Frontal cortex (tissue), 4 donors: ENCODE measurements around the gene POLDIP3. TPM values are rescaled to one million over a fixed set of nuclear protein-coding genes. Genes with fewer than 3 reads are reported as not detected.
A peak's percentile ranks its signal among the peaks of the same experiment; 100 is the strongest.

ENCODE experiments used
- DNase-seq, 2 donors: peaks; one replicate each; pipeline ENCODE4 v3.0.0; 2012; ENCODE audit warnings: low spot score in 2 of 2
- FAIRE-seq: peaks from 2 replicates; lab custom pipeline; 2012; peaks lifted over from hg19 to GRCh38; lab: Jason Lieb, UNC
- total RNA-seq: library from RNA; depleted of rRNA; stranded (reverse); fragments of >200 nt; gene quantifications from one replicate; pipeline ENCODE4 v1.2.3, GENCODE V29; 2014
- donor health status: control.
- donor health status: control.
- donor health status: control.

The POLDIP3 gene
- total RNA-seq, 1 donor from 2014 or later: 28.5 TPM

DNA sequence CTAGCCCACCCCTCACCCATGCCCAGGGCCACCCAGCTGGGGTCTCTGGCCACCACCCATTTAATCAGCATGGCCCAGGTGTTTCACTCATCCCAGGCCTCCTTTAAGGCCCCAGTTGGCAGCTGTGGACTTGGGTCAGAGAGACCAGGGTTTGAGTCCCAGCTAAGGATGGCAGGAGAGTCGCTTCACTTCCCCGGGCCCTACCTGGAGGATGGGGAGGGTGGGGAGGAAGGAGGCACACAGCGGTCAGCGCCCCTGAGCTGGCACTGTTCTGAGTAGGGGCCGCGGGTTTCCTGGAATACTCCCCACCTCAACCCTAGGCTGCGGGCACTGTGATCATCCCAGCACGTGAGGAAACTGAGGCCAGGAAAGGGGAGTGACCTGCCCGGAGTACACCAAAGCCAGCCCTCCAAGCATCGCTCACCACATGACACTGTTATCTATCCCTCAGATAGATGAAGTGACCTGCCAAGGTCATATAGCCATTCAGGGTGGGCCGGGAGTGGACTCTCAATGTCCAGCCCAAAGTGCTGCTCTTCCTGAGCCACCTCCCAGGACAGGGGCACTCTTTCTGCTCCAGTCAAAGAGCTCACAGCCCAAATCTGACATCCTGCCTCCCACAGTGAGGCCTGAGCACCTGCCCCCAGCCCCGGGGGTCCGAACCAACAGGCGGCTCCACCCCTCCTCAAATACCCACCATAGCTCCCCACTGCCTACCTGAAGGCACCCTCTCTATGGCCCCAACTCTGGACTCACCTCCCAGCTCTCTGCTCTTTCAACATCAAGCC, 29.1 kb upstream of the POLDIP3 start:
- peak in 1 of 2 donors; percentile 8 for DNase-seq
- FAIRE-seq: no peak

DNA sequence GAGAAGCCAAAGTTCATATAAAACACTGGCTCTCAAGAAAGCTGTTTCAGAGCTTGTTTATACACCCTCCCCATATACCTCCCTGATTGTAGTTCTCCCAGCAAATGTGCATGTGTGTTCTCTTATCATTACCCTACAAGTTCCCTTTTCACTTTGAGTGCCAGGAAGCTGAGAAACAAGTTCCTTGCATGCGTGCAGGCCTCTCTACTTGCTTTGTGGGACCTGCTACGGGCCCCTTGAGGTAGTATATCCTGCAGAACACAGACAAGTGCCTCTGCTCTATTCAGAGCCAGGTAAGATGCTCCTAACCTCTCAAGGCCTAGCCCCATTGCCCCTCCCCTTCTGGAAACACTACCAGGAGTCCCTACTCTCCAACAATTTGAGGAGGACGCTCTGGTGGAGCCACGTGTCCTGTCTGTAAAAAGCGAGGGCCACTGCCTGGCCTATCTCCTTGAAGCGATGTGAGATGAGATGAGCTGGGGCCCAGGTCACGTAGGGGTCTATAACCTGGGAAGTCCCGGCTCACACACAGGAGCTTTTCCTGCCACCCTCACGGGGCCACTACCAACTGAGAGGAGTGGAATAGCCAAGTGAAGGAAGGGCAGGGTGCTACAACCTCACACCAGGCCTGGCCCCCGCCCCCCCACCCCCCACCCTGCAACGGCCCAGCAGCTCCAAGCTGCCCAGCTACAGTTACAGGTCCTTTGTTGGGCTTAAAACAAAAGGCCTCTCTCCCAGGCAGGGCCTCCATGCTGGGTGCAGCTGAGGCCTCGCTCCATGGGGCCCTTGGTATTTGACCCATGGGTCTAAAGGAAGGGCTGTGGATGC, 28.3 kb upstream of the POLDIP3 start:
- no peak for FAIRE-seq
- peak in 1 of 2 donors; percentile 28 for DNase-seq

DNA sequence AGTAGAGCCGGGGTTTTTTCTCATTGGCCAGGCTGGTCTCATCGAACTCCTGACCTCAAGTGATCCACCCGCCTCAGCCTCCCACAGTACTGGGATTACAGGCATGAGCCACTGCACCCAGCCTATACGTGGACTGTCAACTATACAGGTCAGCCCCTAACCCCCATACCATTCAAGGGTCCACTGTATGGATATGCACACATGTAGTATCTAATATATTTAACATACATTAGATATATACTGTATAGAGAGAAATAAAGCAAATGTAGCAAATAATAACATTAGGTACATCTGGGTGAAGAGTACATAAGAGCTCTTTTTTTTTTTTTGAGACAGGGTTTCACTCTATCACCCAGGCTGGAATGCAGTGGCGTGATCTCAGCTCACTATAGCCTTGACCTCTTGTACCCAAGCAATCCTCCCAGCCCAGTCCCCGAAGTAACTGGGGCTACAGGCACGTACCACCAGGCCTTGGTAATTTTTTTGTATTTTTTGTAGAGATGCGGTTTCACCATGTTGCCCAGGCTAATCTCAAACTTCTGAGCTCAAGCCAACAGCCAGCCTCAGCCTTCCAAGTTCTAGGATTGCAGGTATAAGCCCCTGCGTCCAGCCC, 27.2 kb upstream of the POLDIP3 start:
- no peak for FAIRE-seq

DNA sequence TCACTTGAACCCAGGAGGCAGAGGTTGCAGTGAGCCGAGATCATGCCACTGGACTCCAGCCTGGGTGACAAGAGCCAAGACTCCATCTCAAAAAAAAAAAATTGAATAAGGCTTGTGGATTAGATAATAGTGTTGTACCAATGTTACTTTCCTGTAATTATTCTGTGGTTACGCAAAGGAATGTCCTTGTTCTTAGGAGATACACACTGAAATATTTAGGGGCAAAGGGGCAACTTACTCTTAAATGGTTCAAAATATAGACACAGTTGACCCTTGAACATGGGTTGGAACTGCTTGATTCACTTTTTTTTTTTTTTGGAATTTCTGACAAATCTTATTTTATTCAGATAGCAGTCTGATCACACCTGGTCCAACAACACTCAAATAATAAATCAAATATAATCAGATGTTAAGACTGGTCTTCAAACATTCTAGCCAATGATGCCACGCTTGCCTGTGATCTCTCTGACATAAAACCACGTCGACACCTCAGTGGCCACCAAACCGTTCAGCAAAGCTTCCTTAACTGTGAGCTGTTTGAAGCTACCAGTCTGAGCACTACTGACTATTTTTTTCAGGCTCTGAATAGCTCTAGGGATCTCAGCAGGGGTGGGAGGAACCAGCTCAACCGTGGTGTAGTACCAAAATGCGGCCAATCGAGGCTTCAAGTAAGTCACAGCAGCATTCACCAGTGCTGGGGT, 25.0 kb upstream of the POLDIP3 start:
- no peak for DNase-seq
- no peak for FAIRE-seq

More for the DNA sequence above, 27.2 kb upstream of the POLDIP3 start:
- DNase-seq: no peak

DNA sequence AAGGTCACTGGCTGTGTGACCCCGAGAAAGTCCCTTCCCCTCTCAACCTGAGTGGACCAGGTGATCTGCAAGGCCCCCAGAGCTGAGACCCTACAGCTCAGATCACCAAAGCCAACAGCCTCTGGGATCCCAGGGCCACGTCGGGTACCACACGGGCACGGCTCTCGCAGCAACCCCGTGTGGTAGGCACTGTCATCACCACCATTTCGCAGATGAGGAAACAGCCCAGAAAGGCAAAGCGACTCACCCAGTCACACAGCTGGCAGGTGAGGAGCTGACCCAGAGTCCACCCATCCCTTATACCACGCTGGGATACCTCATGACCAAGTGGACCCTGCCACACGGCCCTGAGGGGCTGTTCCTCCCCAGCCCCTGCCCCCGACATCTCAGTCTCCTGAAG, 22.9 kb upstream of the POLDIP3 start:
- FAIRE-seq (no peak), DNase-seq (no peak)

DNA sequence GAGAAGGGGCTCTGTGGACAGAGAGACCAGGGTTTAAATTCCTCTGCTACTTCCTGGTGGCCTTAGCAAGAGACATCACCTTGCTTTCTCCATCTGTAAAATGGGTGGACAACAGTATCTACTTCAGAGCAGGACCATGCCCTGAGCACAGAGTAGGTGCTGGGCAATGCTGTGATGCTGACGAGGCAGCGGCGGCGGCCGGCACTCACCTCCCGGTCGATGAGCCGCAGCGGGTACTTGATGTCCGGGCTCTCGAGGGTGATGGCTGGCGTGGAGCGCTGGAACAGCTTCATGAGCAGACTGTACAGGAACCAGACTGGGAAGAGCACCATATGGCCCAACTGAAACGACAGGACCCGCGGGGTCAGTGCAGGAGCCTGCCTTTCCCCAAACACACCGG, 21.8 kb upstream of the POLDIP3 start:
- DNase-seq (no peak), FAIRE-seq (no peak)

DNA sequence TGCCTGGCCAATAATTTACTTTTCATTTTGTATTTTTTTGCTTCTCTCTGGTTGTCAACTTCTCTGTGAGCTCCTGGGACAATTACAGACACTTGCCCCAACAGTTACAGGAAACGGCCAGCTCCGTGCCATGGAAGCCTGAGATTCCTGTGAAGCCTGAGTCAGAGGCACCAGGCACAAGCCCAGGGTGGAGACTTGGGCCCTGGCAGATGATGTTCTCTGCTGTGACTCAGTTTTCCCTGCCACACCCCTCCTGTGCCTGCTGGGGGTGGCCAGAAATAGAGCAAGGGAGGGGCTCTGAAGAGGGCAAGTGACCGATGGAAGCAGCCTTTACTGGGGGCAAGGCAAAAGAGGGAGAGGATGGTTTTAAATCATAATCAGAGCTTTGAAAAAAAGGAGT, 20.8 kb upstream of the POLDIP3 start:
- DNase-seq (no peak), FAIRE-seq (no peak)

DNA sequence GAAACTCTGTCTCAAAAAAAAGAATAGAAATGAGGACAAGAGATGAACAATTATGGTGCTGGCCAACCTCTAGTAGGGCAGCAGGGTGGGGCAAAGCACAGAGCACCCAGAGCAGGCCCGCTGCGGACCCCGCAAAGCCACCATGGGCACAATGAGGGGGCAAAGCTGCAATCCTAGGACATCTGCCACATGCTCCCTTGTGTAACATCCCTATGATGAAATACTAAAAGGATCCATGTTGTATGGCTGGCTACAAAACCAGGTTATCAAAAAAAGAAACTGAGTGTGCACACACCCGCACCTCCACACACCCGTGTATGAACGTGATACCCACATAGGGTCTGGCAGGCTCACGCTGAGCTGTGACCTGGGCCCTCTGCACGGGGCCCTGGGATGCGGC, 18.3 kb upstream of the POLDIP3 start:
- DNase-seq: no peak
- FAIRE-seq: no peak

DNA sequence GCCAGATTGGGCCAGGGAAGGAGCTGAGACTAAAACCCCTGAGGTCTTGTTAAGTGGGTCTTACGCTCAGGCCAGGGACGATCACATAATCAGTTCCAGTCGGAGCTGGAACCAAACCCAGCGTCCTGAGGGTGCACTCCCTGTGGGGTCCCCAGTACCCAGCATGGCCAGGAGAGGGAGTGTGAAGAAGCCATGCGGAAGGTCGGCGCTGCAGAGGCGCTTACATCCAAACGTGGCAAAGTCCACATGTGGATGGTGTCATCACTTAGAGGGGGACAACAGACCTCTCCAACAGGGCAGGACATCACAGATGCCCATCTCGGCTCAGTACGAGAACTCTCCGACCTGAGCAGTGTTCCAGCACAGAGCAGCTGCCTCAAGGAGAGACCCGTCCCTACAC, 17.4 kb upstream of the POLDIP3 start:
- FAIRE-seq (no peak), DNase-seq (no peak)

DNA sequence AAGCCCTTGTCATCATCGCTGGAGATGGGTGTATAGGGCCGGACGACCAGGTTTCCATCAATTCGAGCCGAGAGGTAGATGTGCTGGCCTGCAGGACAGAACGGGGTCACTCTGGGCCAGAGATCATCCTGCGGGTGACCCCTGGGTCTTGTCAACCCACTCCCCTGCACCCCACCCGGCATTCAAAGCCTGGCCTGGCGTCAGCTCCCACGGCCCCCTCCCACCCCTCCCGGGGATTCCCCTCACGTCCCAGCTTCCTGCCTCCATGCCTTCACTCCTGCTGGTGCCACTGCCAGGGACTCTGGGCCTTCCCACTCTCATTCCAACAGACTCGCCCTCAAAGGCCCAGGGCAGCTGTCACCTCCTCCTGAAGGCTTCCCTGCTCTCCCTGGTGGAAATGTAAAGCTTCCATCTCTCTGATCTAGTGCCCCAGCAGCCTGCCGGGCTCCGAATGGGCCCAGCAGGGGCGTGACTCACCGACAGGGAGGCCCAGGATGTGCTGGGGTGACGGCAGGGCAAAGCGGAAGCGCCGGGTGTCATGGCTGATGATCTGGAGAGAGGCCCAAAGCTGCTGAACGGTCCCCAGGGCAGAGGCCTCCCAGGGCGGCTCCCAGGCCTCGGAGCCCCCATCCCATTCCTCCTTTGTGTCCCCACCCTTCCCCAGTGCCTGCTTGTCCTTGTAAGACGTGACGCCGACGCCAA, 16.4 kb upstream of the POLDIP3 start:
- DNase-seq (no peak), FAIRE-seq (no peak)

DNA sequence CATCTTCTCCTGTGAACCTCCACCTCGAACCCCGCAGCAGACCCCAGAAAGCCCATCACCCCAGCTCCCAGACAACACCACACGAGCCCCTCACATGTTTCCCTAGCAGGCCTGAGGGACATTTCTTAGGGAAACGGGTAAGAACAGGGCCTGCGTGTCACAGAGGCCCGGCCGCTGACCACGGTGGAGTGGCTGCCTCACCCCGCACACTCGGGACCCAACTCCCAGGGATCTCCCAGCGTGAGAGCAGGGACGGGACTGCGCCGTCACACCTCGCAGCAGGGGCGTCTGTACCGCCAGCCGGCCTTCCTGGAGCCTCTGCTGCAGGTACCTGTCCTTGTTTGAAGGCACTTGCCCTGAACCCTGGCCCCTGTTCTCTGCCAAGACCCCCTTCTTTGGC, 15.5 kb upstream of the POLDIP3 start:
- DNase-seq: no peak
- FAIRE-seq: no peak

DNA sequence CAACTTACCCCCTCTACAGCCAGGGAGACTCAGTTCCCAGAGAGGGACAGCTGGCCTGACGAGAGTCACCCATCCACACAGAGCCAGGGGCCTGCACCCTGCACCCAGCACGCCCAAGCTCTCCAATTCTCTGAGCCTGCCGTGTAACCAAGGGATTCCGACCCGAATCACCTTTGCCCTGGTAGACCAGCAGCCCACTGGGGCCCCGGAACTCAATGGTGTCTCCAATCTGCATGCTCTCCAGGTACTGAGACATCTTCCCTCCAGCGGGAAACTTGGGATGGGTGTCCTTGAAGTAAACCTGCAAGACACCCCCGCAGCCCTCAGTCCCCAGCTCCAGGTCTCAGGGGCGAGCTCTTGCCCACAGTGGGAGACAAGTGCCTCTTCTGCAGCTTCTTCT, 13.3 kb upstream of the POLDIP3 start:
- no peak for FAIRE-seq
- DNase-seq: no peak

DNA sequence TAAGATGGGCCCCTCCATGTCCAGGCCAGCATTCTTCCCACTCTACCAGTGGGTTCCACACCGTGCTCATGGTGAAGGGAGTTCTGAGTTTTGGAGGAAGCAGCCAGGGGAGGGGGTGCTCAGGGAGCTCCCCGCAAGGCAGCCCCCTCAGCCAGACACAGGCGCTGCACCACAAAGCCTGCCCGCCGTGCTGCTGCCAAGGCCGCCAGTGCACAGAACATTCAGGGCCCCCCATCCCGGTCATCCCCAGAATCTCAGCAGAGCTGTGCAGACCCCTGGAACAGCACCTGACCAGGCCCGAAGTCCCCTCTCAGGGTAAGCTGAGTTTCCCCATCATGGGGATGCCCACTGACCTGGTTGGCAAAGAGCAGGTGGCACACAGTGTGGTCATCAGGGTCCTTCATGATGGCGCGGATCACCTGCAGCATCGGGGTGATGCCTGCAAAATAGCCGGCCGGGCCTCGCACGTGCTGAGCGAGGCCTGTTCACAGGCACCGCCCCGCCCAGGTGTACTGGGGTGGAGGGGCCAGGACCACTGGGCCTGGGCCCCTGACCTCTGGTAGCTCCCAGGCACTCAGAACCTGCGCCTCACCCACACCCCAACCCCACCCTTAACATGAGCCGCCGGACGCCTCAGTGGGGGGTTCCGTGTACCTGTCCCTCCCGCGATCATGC, 12.4 kb upstream of the POLDIP3 start:
- FAIRE-seq (no peak), DNase-seq (no peak)

DNA sequence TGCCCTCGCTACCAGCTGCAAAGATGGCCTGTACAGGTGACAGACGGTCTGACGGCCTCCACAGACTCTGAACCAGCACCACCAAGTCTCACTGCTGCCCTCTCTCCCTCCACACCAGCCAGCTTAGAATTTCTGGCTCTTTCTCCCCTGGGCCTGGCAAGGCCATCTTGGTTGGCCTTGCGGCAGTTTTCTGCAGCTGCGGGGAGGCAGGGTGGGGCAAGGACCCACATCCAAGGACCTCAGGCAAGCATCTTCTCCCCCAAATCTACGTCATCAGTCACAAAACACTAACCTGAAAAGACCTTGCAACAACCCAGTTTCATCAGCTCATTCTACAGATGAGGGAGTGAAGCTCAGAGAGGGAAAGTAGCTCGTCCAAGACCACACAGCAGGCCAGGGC, 11.7 kb upstream of the POLDIP3 start:
- FAIRE-seq: no peak
- DNase-seq: no peak

DNA sequence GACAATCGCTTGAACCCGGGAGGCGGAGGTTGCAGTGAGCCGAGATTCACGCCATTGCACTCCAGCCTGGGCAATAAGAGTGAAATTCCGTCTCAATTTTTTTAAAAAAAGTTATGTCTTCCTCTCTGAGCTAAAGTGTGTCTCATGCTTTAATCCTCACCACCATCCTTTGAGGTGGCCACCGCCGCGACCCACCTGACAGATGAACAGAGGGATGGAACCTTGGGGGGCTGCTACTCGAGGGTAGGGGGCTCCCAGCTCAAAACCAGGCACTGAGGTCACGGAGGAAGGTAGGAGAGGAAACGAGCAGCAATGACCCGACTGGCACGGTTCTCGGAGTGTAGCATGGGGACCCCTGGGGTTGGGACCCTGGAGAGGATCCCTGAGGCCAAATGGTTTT, 10.7 kb upstream of the POLDIP3 start:
- DNase-seq (no peak), FAIRE-seq (no peak)

DNA sequence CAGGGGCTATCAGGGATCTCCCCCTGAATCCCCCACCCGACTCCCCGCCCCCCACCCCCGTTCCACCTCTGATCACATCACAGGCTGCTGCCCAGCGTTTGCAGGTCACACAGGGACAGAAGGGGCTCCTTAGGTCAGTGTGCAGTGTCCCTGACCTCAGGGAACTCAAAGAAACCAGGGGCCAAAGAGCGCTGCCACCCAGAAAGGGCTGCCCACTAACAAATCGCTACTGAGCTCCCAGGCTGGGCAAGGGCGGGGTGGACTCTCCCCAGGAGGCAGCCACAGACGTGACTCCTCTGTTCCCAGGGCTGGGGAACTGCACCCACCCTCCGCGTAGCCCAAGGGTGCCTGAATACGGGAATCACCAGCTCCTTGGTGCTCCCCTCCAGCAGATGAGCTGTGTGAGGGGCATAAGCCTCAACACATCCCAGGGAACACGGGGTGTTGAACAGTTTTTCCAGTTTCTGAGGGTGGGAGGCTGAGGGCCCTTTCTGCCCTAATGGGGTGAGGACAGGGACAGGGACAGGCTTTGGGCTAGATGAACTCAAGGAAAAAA, 9.9 kb upstream of the POLDIP3 start:
- DNase-seq (no peak), FAIRE-seq (no peak)

DNA sequence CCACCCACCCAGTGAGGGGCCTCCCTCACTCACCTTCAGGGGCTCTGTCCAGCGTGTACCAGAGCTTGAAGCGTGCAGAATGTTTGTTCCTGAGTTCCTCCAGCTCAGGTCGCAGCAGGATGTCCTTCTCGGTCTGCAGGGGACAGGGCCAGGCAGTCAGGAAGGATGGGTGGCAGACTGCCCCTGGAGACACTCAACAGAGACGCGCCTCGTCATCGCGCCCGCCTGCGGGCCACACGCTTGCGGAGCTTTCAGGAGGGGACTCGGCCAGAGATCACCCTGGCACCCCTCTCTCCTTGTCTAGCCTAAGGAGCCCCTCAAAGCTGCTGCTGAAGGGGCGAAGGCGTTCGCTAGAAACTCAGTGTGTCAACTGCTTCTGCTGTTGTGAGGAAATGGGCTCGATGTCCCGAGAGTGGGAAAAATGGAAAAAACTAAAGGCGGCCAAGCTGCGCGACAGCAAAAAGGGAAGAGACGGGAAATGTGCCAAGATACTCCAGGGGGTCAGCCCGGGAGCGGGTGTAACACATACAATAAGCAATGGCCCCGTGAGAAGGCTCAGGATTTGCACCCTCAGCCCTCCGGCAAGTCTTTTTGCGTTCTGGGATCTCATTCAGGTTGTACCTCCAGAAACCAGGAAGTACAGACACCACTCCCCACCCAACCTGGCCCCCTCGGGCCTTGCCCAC, 9.2 kb upstream of the POLDIP3 start:
- FAIRE-seq (no peak), DNase-seq (peak in 1 of 2 donors; percentile 22)

DNA sequence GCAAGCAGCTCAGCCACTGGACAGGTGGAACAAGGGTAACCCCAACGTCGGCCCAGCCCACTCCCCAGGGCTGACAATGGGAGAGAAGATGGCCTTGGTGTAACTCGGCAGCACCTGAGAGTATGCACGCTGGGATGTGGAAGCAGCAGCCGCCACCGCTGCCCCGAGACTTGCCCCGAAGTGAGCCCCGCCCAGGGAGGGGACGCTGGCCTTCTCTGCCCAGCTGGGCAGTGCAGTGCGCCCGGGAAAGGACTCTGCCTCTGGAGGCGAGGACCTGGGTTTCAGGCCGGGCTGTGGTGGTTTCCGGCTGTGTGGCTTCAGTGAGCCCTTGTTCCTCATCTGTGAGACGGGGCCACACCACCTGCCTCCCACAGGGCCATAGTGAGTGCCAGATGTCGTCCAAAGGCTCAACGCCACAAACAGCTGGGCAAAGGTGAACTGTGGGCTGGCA, 8.6 kb upstream of the POLDIP3 start:
- DNase-seq: no peak
- FAIRE-seq: no peak
